DND-41 (cell line): ENCODE results near the gene MMD2.
A peak's percentile ranks its signal among the peaks of the same experiment; 100 is the strongest.

Experiments
- ATAC-seq: fragments of 200-7000 bp; cut with Tn5 transposase; 3 replicates; pipeline ENCODE4 v1.9.1; 2021; ENCODE audit warnings: low read depth; ENCODE audit not compliant: insufficient read depth
- DNase-seq: peaks from one replicate; pipeline ENCODE4 v3.0.0-alpha.2; 2020
- H2AFZ ChIP-seq: 2 replicates; pipeline ENCODE4 v1.6.0; 2012; ENCODE audit warnings: low read depth, low read length
- H3K27ac ChIP-seq: 2 replicates; pipeline ENCODE4 v1.5.1; 2012; ENCODE audit warnings: low read length, inconsistent platforms
- H3K27me3 ChIP-seq: fragments of 200-600 bp; sonication (generic); 2 replicates; pipeline ENCODE4 v1.6.0; 2012; ENCODE audit warnings: low read length, mild to moderate bottlenecking, inconsistent platforms; ENCODE audit not compliant: insufficient read depth, poor library complexity
- H3K36me3 ChIP-seq: 2 replicates; pipeline ENCODE4 v1.5.1; 2012; ENCODE audit warnings: low read length, inconsistent platforms; ENCODE audit not compliant: insufficient read depth
- H3K4me1 ChIP-seq: 2 replicates; pipeline ENCODE4 v1.5.1; 2012; ENCODE audit warnings: mild to moderate bottlenecking, low read length; ENCODE audit not compliant: insufficient read depth
- H3K4me2 ChIP-seq: 2 replicates; pipeline ENCODE4 v1.6.0; 2012; ENCODE audit warnings: mild to moderate bottlenecking, moderate library complexity, low read length, inconsistent platforms; ENCODE audit not compliant: insufficient read depth
- H3K4me3 ChIP-seq, 2 experiments: fragments of 200-600 bp in 1 of 2; shearing (Covaris generic) in 1 of 2; 2 replicates each; pipeline ENCODE4 v1.5.1; 2012 to 2016; ENCODE audit warnings: inconsistent platforms in 2 of 2, low read length in 2 of 2, mild to moderate bottlenecking in 2 of 2, low read depth in 1 of 2, moderate library complexity in 1 of 2
- H3K79me2 ChIP-seq: 2 replicates; pipeline ENCODE4 v1.6.0; 2012; ENCODE audit warnings: low read length, inconsistent platforms; ENCODE audit not compliant: insufficient read depth
- H3K9ac ChIP-seq: 2 replicates; pipeline ENCODE4 v1.6.0; 2012; ENCODE audit warnings: low read depth, mild to moderate bottlenecking, inconsistent platforms, low read length, moderate library complexity
- H3K9me3 ChIP-seq: 2 replicates; pipeline ENCODE4 v1.5.1; 2012; ENCODE audit warnings: low read length, moderate library complexity, mild to moderate bottlenecking, inconsistent platforms; ENCODE audit not compliant: insufficient read depth, severe bottlenecking
- H4K20me1 ChIP-seq: 2 replicates; pipeline ENCODE4 v1.6.0; 2012; ENCODE audit warnings: low read length; ENCODE audit not compliant: insufficient read depth
- EZH2 ChIP-seq: IDR thresholded peaks from 3 replicates; pipeline ENCODE4 v1.6.1; 2012; ENCODE audit warnings: borderline replicate concordance, low read depth, mild to moderate bottlenecking, moderate library complexity, low read length, inconsistent platforms; ENCODE audit not compliant: severe bottlenecking
- TF ChIP-seq, protein P1 (sequence below): IDR thresholded peaks from 2 replicates; pipeline ENCODE4 v1.5.1; 2012; ENCODE audit warnings: borderline replicate concordance, low read length, moderate library complexity, mild to moderate bottlenecking; ENCODE audit not compliant: poor library complexity, severe bottlenecking; ENCODE audit errors: extremely low read depth

Gene MMD2

DNA sequence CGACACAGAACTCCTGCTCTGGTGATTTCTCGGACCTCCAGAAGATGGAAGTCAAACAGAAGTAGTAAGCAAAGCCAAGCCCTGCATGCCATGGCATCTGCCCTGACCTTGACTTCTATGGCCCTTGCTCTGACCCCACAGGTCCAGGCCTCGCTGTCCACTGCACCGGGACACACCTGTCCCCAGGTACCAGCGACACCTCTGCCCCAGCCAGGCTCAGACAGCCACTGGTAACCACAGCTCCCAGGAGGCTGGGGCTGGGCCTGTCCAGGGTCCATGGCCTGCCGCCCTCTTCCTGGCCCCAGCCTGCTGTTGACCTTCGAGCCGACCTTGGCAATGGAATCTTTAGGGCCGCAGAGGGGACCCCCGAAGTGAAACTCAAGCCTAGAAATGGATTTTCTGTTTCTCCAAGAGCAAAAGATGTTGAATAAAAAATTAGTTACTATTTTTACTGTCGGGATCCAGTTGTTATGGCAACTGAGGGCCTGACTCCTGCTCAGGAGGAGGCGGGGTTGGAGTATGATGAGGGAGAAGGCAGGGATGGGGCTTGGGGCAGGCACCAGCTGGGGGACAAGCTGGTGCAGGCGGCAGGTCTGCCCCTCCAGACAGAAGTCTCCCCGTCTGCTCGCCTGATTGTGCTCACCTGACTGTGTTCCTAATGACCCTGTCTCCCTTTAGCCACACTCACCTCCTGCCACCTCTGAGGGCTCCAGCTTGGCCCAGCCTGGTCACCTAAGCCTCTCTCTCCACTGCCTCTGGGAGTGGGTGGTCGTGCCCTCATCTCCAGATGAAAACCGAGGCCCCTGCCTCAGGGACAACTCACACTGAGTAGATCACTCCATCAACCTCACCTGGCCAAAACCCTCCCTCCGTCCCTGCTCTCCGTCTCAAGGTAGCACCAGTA is 4.1 kb upstream of the MMD2 start:
- H3K36me3 ChIP-seq, result no peaks in the 10 kb centered on the region
- no peak for DNase-seq
- no peaks in the 10 kb centered on the region for H3K9me3 ChIP-seq
- no peak overlapping the region for H3K4me2 ChIP-seq
- H2AFZ ChIP-seq, result no peak overlapping the region
- no peaks in the 10 kb centered on the region for H3K79me2 ChIP-seq
- H4K20me1 ChIP-seq, result no peaks in the 10 kb centered on the region
- no peaks in the 10 kb centered on the region for H3K27me3 ChIP-seq
- H3K9ac ChIP-seq, result no peak overlapping the region
- H3K4me3 ChIP-seq, result no peak overlapping the region
- H3K4me1 ChIP-seq, result no peaks in the 10 kb centered on the region
- ATAC-seq, result no peak
- TF ChIP-seq, protein P1, sequence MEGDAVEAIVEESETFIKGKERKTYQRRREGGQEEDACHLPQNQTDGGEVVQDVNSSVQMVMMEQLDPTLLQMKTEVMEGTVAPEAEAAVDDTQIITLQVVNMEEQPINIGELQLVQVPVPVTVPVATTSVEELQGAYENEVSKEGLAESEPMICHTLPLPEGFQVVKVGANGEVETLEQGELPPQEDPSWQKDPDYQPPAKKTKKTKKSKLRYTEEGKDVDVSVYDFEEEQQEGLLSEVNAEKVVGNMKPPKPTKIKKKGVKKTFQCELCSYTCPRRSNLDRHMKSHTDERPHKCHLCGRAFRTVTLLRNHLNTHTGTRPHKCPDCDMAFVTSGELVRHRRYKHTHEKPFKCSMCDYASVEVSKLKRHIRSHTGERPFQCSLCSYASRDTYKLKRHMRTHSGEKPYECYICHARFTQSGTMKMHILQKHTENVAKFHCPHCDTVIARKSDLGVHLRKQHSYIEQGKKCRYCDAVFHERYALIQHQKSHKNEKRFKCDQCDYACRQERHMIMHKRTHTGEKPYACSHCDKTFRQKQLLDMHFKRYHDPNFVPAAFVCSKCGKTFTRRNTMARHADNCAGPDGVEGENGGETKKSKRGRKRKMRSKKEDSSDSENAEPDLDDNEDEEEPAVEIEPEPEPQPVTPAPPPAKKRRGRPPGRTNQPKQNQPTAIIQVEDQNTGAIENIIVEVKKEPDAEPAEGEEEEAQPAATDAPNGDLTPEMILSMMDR, result no peak
- TF ChIP-seq EZH2, result no peak
- no peak overlapping the region for H3K27ac ChIP-seq

DNA sequence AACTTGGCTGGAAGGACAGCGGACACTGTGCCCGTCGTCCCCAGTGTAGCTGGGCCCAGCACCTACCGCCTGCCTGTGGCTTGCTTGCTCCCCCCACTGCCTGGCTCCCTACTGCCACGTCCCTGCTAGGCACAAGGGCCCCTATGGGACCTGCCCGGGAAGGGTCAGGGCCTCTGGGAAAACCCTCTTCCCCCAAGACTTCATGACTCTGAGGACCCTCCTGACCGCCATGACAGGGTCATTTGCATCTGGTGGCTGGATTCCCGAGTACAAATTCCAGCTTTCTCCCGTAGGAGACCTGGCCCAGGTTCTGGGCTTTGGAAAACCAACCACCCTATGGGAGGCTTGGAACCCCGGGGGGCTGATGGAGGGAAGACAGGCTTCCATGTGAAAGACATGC is 1.4 kb upstream of the MMD2 start:
- ATAC-seq, result no peak
- H4K20me1 ChIP-seq, result no peaks in the 10 kb centered on the region
- H3K79me2 ChIP-seq, result no peaks in the 10 kb centered on the region
- TF ChIP-seq EZH2, result no peak
- TF ChIP-seq, protein P1, result peak; percentile 6
- H3K4me3 ChIP-seq, result no peak overlapping the region
- H3K9me3 ChIP-seq, result no peaks in the 10 kb centered on the region
- H3K27me3 ChIP-seq, result no peaks in the 10 kb centered on the region
- H2AFZ ChIP-seq, result no peak overlapping the region
- H3K27ac ChIP-seq, result no peak overlapping the region
- no peaks in the 10 kb centered on the region for H3K36me3 ChIP-seq
- no peak overlapping the region for H3K9ac ChIP-seq
- H3K4me1 ChIP-seq, result no peaks in the 10 kb centered on the region
- DNase-seq, result no peak
- H3K4me2 ChIP-seq, result no peak overlapping the region

DNA sequence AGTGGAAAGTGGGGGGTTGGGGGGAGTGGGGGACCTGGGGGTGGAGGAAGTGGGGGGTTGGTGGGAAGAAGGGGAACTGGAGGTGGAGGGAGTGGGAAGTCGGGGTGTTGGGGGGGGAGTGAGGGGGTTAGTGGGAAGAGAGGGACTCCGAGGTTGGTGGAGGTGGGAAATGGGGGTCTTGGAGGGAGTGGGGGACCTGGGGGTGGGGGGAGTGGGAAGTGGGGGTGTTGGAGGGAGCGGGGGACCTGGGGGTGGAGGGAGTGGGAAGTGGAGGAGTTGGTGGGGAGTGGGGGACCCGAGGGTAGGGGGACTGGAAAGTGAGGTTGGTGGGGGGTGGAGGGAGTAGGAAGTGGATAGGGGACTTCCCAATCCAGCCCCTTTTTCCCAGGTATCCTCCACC is 906 bp upstream of the MMD2 start:
- ATAC-seq, result no peak
- Histone ChIP-seq H3K27me3 (no peaks in the 10 kb centered on the region), H4K20me1 (no peaks in the 10 kb centered on the region), H3K36me3 (no peaks in the 10 kb centered on the region), H3K4me1 (no peaks in the 10 kb centered on the region), H3K79me2 (no peaks in the 10 kb centered on the region), H3K27ac (no peak overlapping the region), H3K4me3 (no peak overlapping the region), H2AFZ (no peak overlapping the region), H3K9me3 (no peaks in the 10 kb centered on the region), H3K9ac (no peak overlapping the region), H3K4me2 (no peak overlapping the region)
- TF ChIP-seq EZH2, result no peak
- TF ChIP-seq, protein P1, result no peak
- DNase-seq, result no peak
